ENCODE results near the gene GPR176. TPM values are rescaled to one million over a fixed set of nuclear protein-coding genes. Genes with fewer than 3 reads are reported as not detected.

GPR176 gene
- total RNA-seq, 1 donor, result 0.21 TPM

GRCh38 chr15:39944726-39945125 lies 24.7 kb upstream of the GPR176 start:
- Histone ChIP-seq H3K4me3 (ENCODE audit: low read length) (no peak overlapping the region), H3K9me3 (ENCODE audit: low read depth, low read length) (no peaks in the 10 kb centered on the region), H3K4me1 (ENCODE audit: insufficient read depth, low read length) (no peaks in the 10 kb centered on the region), H3K27me3 (ENCODE audit: insufficient read depth, low read length) (no peaks in the 10 kb centered on the region)

- Histone ChIP-seq H3K4me1 (ENCODE audit: insufficient read depth, low read length) (peaks cover 11% of the 10 kb centered on the region), H3K27me3 (ENCODE audit: insufficient read depth, low read length) (no peaks in the 10 kb centered on the region)
Measured at GRCh38 chr15:39942753-39943150, 22.7 kb upstream of the GPR176 start.

GRCh38 chr15:39942101-39942752 lies 22.2 kb upstream of the GPR176 start:
- peaks cover 13% of the 10 kb centered on the region for H3K4me1 ChIP-seq (ENCODE audit: insufficient read depth, low read length)
- no peak overlapping the region for H3K4me3 ChIP-seq (ENCODE audit: low read length)
- no peaks in the 10 kb centered on the region for H3K27me3 ChIP-seq (ENCODE audit: insufficient read depth, low read length)
- H3K9me3 ChIP-seq (ENCODE audit: low read depth, low read length), result no peaks in the 10 kb centered on the region

More at GRCh38 chr15:39942753-39943150, 22.7 kb upstream of the GPR176 start:
- Histone ChIP-seq H3K4me3 (ENCODE audit: low read length) (no peak overlapping the region), H3K9me3 (ENCODE audit: low read depth, low read length) (no peaks in the 10 kb centered on the region)

- Histone ChIP-seq H3K27me3 (ENCODE audit: insufficient read depth, low read length) (no peaks in the 10 kb centered on the region), H3K4me1 (ENCODE audit: insufficient read depth, low read length) (peaks cover 23% of the 10 kb centered on the region), H3K4me3 (ENCODE audit: low read length) (no peak overlapping the region), H3K9me3 (ENCODE audit: low read depth, low read length) (no peaks in the 10 kb centered on the region)
Measured at GRCh38 chr15:39939487-39940452, 19.7 kb upstream of the GPR176 start.

GRCh38 chr15:39937696-39938095 lies 17.6 kb upstream of the GPR176 start:
- H3K9me3 ChIP-seq (ENCODE audit: low read depth, low read length), result no peaks in the 10 kb centered on the region

GRCh38 chr15:39936681-39937080 lies 16.6 kb upstream of the GPR176 start:
- Histone ChIP-seq H3K4me3 (ENCODE audit: low read length) (no peak overlapping the region), H3K27me3 (ENCODE audit: insufficient read depth, low read length) (no peaks in the 10 kb centered on the region), H3K9me3 (ENCODE audit: low read depth, low read length) (no peaks in the 10 kb centered on the region), H3K4me1 (ENCODE audit: insufficient read depth, low read length) (peaks cover 37% of the 10 kb centered on the region)

More at GRCh38 chr15:39937696-39938095, 17.6 kb upstream of the GPR176 start:
- Histone ChIP-seq H3K4me1 (ENCODE audit: insufficient read depth, low read length) (peaks cover 37% of the 10 kb centered on the region), H3K4me3 (ENCODE audit: low read length) (no peak overlapping the region), H3K27me3 (ENCODE audit: insufficient read depth, low read length) (no peaks in the 10 kb centered on the region)

- H3K27me3 ChIP-seq (ENCODE audit: insufficient read depth, low read length), result no peaks in the 10 kb centered on the region
- no peaks in the 10 kb centered on the region for H3K9me3 ChIP-seq (ENCODE audit: low read depth, low read length)
- H3K4me3 ChIP-seq (ENCODE audit: low read length), result no peak overlapping the region
- H3K4me1 ChIP-seq (ENCODE audit: insufficient read depth, low read length), result peaks cover 37% of the 10 kb centered on the region
Measured at GRCh38 chr15:39936187-39936586, 16.1 kb upstream of the GPR176 start.

- Histone ChIP-seq H3K4me1 (ENCODE audit: insufficient read depth, low read length) (peaks cover 37% of the 10 kb centered on the region), H3K27me3 (ENCODE audit: insufficient read depth, low read length) (no peaks in the 10 kb centered on the region), H3K4me3 (ENCODE audit: low read length) (no peak overlapping the region), H3K9me3 (ENCODE audit: low read depth, low read length) (no peaks in the 10 kb centered on the region)
Measured at GRCh38 chr15:39935241-39935640, 15.2 kb upstream of the GPR176 start.

GRCh38 chr15:39934397-39935071 lies 14.5 kb upstream of the GPR176 start:
- Histone ChIP-seq H3K27me3 (ENCODE audit: insufficient read depth, low read length) (no peaks in the 10 kb centered on the region), H3K4me3 (ENCODE audit: low read length) (peak overlapping the region; percentile 72), H3K9me3 (ENCODE audit: low read depth, low read length) (no peaks in the 10 kb centered on the region), H3K4me1 (ENCODE audit: insufficient read depth, low read length) (peaks cover 37% of the 10 kb centered on the region)

- Histone ChIP-seq H3K4me1 (ENCODE audit: insufficient read depth, low read length) (peaks cover 24% of the 10 kb centered on the region), H3K9me3 (ENCODE audit: low read depth, low read length) (no peaks in the 10 kb centered on the region), H3K27me3 (ENCODE audit: insufficient read depth, low read length) (no peaks in the 10 kb centered on the region), H3K4me3 (ENCODE audit: low read length) (no peak overlapping the region)
Measured at GRCh38 chr15:39931615-39932014, 11.5 kb upstream of the GPR176 start.

GRCh38 chr15:39926526-39926925 lies 6.5 kb upstream of the GPR176 start:
- no peaks in the 10 kb centered on the region for H3K4me1 ChIP-seq (ENCODE audit: insufficient read depth, low read length)

GRCh38 chr15:39925112-39925842 lies 5.2 kb upstream of the GPR176 start:
- H3K4me3 ChIP-seq (ENCODE audit: low read length), result no peak overlapping the region
- H3K9me3 ChIP-seq (ENCODE audit: low read depth, low read length), result no peaks in the 10 kb centered on the region
- peaks cover 9% of the 10 kb centered on the region for H3K4me1 ChIP-seq (ENCODE audit: insufficient read depth, low read length)
- H3K27me3 ChIP-seq (ENCODE audit: insufficient read depth, low read length), result peaks cover 4% of the 10 kb centered on the region

More at GRCh38 chr15:39926526-39926925, 6.5 kb upstream of the GPR176 start:
- H3K27me3 ChIP-seq (ENCODE audit: insufficient read depth, low read length), result no peaks in the 10 kb centered on the region
- no peaks in the 10 kb centered on the region for H3K9me3 ChIP-seq (ENCODE audit: low read depth, low read length)
- no peak overlapping the region for H3K4me3 ChIP-seq (ENCODE audit: low read length)

- Histone ChIP-seq H3K9me3 (ENCODE audit: low read depth, low read length) (no peaks in the 10 kb centered on the region), H3K4me3 (ENCODE audit: low read length) (no peak overlapping the region), H3K4me1 (ENCODE audit: insufficient read depth, low read length) (peaks cover 18% of the 10 kb centered on the region), H3K27me3 (ENCODE audit: insufficient read depth, low read length) (peaks cover 12% of the 10 kb centered on the region)
Measured at GRCh38 chr15:39924437-39924836, 4.4 kb upstream of the GPR176 start.

GRCh38 chr15:39922462-39923092 lies 2.5 kb upstream of the GPR176 start:
- no peaks in the 10 kb centered on the region for H3K9me3 ChIP-seq (ENCODE audit: low read depth, low read length)
- no peak overlapping the region for H3K4me3 ChIP-seq (ENCODE audit: low read length)
- peaks cover 20% of the 10 kb centered on the region for H3K4me1 ChIP-seq (ENCODE audit: insufficient read depth, low read length)
- peaks cover 31% of the 10 kb centered on the region for H3K27me3 ChIP-seq (ENCODE audit: insufficient read depth, low read length)
